COR-L47 (cell line): ENCODE data around the gene SCMH1.
"Not testable (repeated sequence)": the region's sequence is repeated elsewhere in the genome, so short reads cannot be mapped to it uniquely, and the experiment has no call there.

Experiments used
- DNase-seq: peaks from one replicate; lab custom pipeline; 2025; lab: John Stamatoyannopoulos, UW

SCMH1 gene

GRCh38 chr1:41152622-41153044 is 89.5 kb downstream of the SCMH1 start:
- DNase-seq: no peak

GRCh38 chr1:41151846-41152245 is 90.3 kb downstream of the SCMH1 start:
- DNase-seq: no peak

- no peak for DNase-seq
These were observed 92.5 kb downstream of the SCMH1 start for GRCh38 chr1:41149570-41149969.

- no peak for DNase-seq
These were observed 97.8 kb downstream of the SCMH1 start for GRCh38 chr1:41144285-41144684.

- no peak for DNase-seq
These were observed 103.6 kb downstream of the SCMH1 start for GRCh38 chr1:41138549-41138948.

GRCh38 chr1:41135196-41135947 is 106.7 kb downstream of the SCMH1 start:
- no peak for DNase-seq

- not testable (repeated sequence) for DNase-seq
These were observed 107.8 kb downstream of the SCMH1 start for GRCh38 chr1:41134325-41134724.

- no peak for DNase-seq
These were observed 119.1 kb downstream of the SCMH1 start for GRCh38 chr1:41122851-41123518.

GRCh38 chr1:41122148-41122547 is 120.0 kb downstream of the SCMH1 start:
- DNase-seq: no peak

- no peak for DNase-seq
These were observed 123.5 kb downstream of the SCMH1 start for GRCh38 chr1:41118645-41119044.

- not testable (repeated sequence) for DNase-seq
These were observed 124.9 kb downstream of the SCMH1 start for GRCh38 chr1:41117241-41117640.

GRCh38 chr1:41110736-41111135 is 131.4 kb downstream of the SCMH1 start:
- DNase-seq: no peak

GRCh38 chr1:41110286-41110685 is 131.8 kb downstream of the SCMH1 start:
- DNase-seq: no peak

GRCh38 chr1:41109310-41110197 is 132.6 kb downstream of the SCMH1 start:
- DNase-seq: no peak

GRCh38 chr1:41108696-41109275 is 133.3 kb downstream of the SCMH1 start:
- no peak for DNase-seq

GRCh38 chr1:41103766-41104165 is 138.3 kb downstream of the SCMH1 start:
- DNase-seq: no peak

GRCh38 chr1:41102653-41103052 is 139.5 kb downstream of the SCMH1 start:
- no peak for DNase-seq

- peak; percentile 29 for DNase-seq
These were observed 140.0 kb downstream of the SCMH1 start for GRCh38 chr1:41101950-41102607.

GRCh38 chr1:41101076-41101475 is 141.0 kb downstream of the SCMH1 start:
- no peak for DNase-seq

GRCh38 chr1:41100170-41100569 is 141.9 kb downstream of the SCMH1 start:
- DNase-seq: no peak

- DNase-seq: no peak
These were observed 143.2 kb downstream of the SCMH1 start for GRCh38 chr1:41098730-41099460.
